DOHH2 (cell line): ENCODE results near the gene LYPD3.

Experiments
- H3F3A ChIP-seq: fragments of 200-600 bp; sonication (generic), shearing (Covaris generic); 2 replicates; pipeline ENCODE4 v1.6.0; 2016; ENCODE audit warnings: antibody characterized with exemption, mild to moderate bottlenecking; ENCODE audit not compliant: control insufficient read depth, insufficient read depth
- H3K27ac ChIP-seq: fragments of 200-600 bp; sonication (generic); 2 replicates; pipeline ENCODE4 v1.5.1; 2014; ENCODE audit warnings: low read depth, mild to moderate bottlenecking, low read length, moderate library complexity
- H3K27me3 ChIP-seq: fragments of 200-600 bp; sonication (generic); 2 replicates; pipeline ENCODE4 v1.6.1; 2014; ENCODE audit warnings: mild to moderate bottlenecking, low read length, mixed read lengths; ENCODE audit not compliant: control insufficient read depth
- H3K36me3 ChIP-seq: fragments of 200-600 bp; sonication (generic); 2 replicates; pipeline ENCODE4 v1.6.1; 2014; ENCODE audit warnings: mild to moderate bottlenecking, low read length, moderate library complexity, mixed read lengths; ENCODE audit not compliant: control insufficient read depth
- H3K4me1 ChIP-seq: fragments of 200-600 bp; sonication (generic); 2 replicates; pipeline ENCODE4 v1.6.1; 2014; ENCODE audit warnings: mild to moderate bottlenecking, low read length, mixed read lengths; ENCODE audit not compliant: control insufficient read depth
- H3K4me2 ChIP-seq: fragments of 200-600 bp; sonication (generic); 2 replicates; pipeline ENCODE4 v1.6.0; 2014; ENCODE audit warnings: mild to moderate bottlenecking, low read length, moderate library complexity
- H3K4me3 ChIP-seq: fragments of 200-600 bp; sonication (generic); 2 replicates; pipeline ENCODE4 v1.5.1; 2014; ENCODE audit warnings: mild to moderate bottlenecking, low read length, mixed read lengths
- H3K79me2 ChIP-seq: fragments of 200-600 bp; sonication (generic); 2 replicates; pipeline ENCODE4 v1.6.1; 2014; ENCODE audit warnings: mild to moderate bottlenecking, low read length, mixed read lengths; ENCODE audit not compliant: control insufficient read depth
- H3K9me2 ChIP-seq: fragments of 200-600 bp; sonication (generic); replicated peaks from 2 replicates; pipeline ENCODE4 v1.6.1; 2014; ENCODE audit warnings: mild to moderate bottlenecking, low read length, mixed read lengths; ENCODE audit not compliant: control insufficient read depth
- H3K9me3 ChIP-seq: fragments of 200-600 bp; sonication (generic); 2 replicates; pipeline ENCODE4 v1.6.1; 2014; ENCODE audit warnings: antibody characterized with exemption, low read length, mixed read lengths; ENCODE audit not compliant: control insufficient read depth, insufficient read depth
- H4K20me1 ChIP-seq: fragments of 200-600 bp; sonication (generic); 2 replicates; pipeline ENCODE4 v1.6.0; 2014; ENCODE audit warnings: low read depth, mild to moderate bottlenecking, antibody characterized with exemption, low read length, moderate library complexity; ENCODE audit not compliant: control insufficient read depth, insufficient read depth
- CTCF ChIP-seq: fragments of 200-600 bp; sonication (generic); IDR thresholded peaks from one replicate; pipeline ENCODE4 v1.5.1; 2014; ENCODE audit warnings: antibody characterized with exemption, mild to moderate bottlenecking, low read depth, low read length; ENCODE audit not compliant: poor library complexity, severe bottlenecking
- EZH2phosphoT487 ChIP-seq: fragments of 200-600 bp; sonication (generic); IDR thresholded peaks from 2 replicates; pipeline ENCODE4 v1.6.1; 2017; ENCODE audit warnings: borderline replicate concordance, mild to moderate bottlenecking, antibody characterized with exemption, low read length, moderate library complexity, mixed read lengths

Gene LYPD3

GRCh38 chr19:43462785-43463380, 2.5 kb downstream of the LYPD3 start:
- H3K9me3 ChIP-seq = no peaks in the 10 kb centered on the region; the same call in 1 of the 2 replicates
- H3K4me2 ChIP-seq = peak overlapping the region; percentile 59; the same call in 1 of the 2 replicates
- no peaks in the 10 kb centered on the region for H4K20me1 ChIP-seq
- no peaks in the 10 kb centered on the region for H3K9me2 ChIP-seq
- peak overlapping the region; percentile 69 for H3K4me3 ChIP-seq
- H3K36me3 ChIP-seq = no peaks in the 10 kb centered on the region
- TF ChIP-seq CTCF (no peak), EZH2phosphoT487 (no peak)
- H3K27ac ChIP-seq = no peak overlapping the region
- H3F3A ChIP-seq = no peaks in the 10 kb centered on the region
- H3K27me3 ChIP-seq = no peaks in the 10 kb centered on the region
- H3K4me1 ChIP-seq = peaks cover 7% of the 10 kb centered on the region
- H3K79me2 ChIP-seq = no peaks in the 10 kb centered on the region

GRCh38 chr19:43462383-43462782, 3.0 kb downstream of the LYPD3 start:
- H3K79me2 ChIP-seq = no peaks in the 10 kb centered on the region
- H4K20me1 ChIP-seq = no peaks in the 10 kb centered on the region
- no peaks in the 10 kb centered on the region for H3K9me2 ChIP-seq
- H3K9me3 ChIP-seq = no peaks in the 10 kb centered on the region; the same call in 1 of the 2 replicates
- H3K4me2 ChIP-seq = no peak overlapping the region
- no peaks in the 10 kb centered on the region for H3F3A ChIP-seq
- no peaks in the 10 kb centered on the region for H3K27me3 ChIP-seq
- no peak overlapping the region for H3K27ac ChIP-seq
- no peak overlapping the region for H3K4me3 ChIP-seq
- peaks cover 7% of the 10 kb centered on the region for H3K4me1 ChIP-seq
- TF ChIP-seq CTCF = no peak
- TF ChIP-seq EZH2phosphoT487 = no peak
- H3K36me3 ChIP-seq = no peaks in the 10 kb centered on the region

GRCh38 chr19:43461303-43461702, 4.1 kb downstream of the LYPD3 start:
- H3K9me2 ChIP-seq = no peaks in the 10 kb centered on the region
- no peaks in the 10 kb centered on the region for H3K36me3 ChIP-seq
- no peaks in the 10 kb centered on the region for H4K20me1 ChIP-seq
- no peak overlapping the region for H3K27ac ChIP-seq
- no peaks in the 10 kb centered on the region; the same call in 1 of the 2 replicates for H3K9me3 ChIP-seq
- no peak overlapping the region for H3K4me2 ChIP-seq
- H3K4me3 ChIP-seq = no peak overlapping the region
- no peaks in the 10 kb centered on the region for H3K79me2 ChIP-seq
- H3K4me1 ChIP-seq = peaks cover 7% of the 10 kb centered on the region
- no peaks in the 10 kb centered on the region for H3F3A ChIP-seq
- no peaks in the 10 kb centered on the region for H3K27me3 ChIP-seq
- no peak for TF ChIP-seq CTCF
- no peak for TF ChIP-seq EZH2phosphoT487
